Naive thymus-derived CD4-positive, alpha-beta T cell (primary cell): ENCODE measurements around the gene MMP20. TPM values are rescaled to one million over a fixed set of nuclear protein-coding genes. Genes with fewer than 3 reads are reported as not detected.

ENCODE experiments used
- ATAC-seq: fragments of 150-1000 bp; cut with Tn5 transposase; 2 replicates; pipeline ENCODE4 v1.10.0; 2021; ENCODE audit warnings: mild to moderate bottlenecking, moderate library complexity
- CTCF ChIA-PET: fragments of 350-600 bp; sonication (Branson Sonifier 250); formaldehyde crosslinking; loops from one replicate; lab custom pipeline; 2021; ENCODE audit warnings: antibody characterized with exemption; lab: Charles Lee
- POLR2A ChIA-PET: fragments of 350-600 bp; sonication (Branson Sonifier 250); formaldehyde crosslinking; loops from one replicate; lab custom pipeline; 2021; ENCODE audit warnings: antibody characterized with exemption, inconsistent platforms; lab: Charles Lee
- DNase-seq, 9 donors: peaks; one replicate each; pipeline versions ENCODE4 v3.0.0 to v3.0.0-alpha.2; 2020 to 2022; ENCODE audit warnings: mixed read lengths in 1 of 9
- H3K27ac ChIP-seq: one replicate; pipeline ENCODE4 v1.7.0; 2013; ENCODE audit warnings: mild to moderate bottlenecking, low read depth, low read length, moderate library complexity
- H3K27me3 ChIP-seq, 2 donors: one replicate each; pipeline ENCODE4 v1.7.0; 2013; ENCODE audit warnings: low read length in 2 of 2, mild to moderate bottlenecking in 2 of 2, moderate library complexity in 2 of 2; ENCODE audit not compliant: control insufficient read depth in 2 of 2, insufficient read depth in 2 of 2
- H3K36me3 ChIP-seq, 3 experiments: 1 replicate in 2 of 3; 2 replicates in 1 of 3; pipeline ENCODE4 v1.7.0; 2013; ENCODE audit warnings: low read length in 3 of 3, mild to moderate bottlenecking in 3 of 3, moderate library complexity in 1 of 3; ENCODE audit not compliant: insufficient read depth in 3 of 3, control insufficient read depth in 2 of 3
- H3K4me1 ChIP-seq, 2 donors: one replicate each; pipeline ENCODE4 v1.7.0; 2013; ENCODE audit warnings: low read length in 2 of 2, mild to moderate bottlenecking in 2 of 2, moderate library complexity in 1 of 2; ENCODE audit not compliant: control insufficient read depth in 2 of 2, insufficient read depth in 2 of 2
- H3K4me3 ChIP-seq: 2 replicates; pipeline ENCODE4 v1.7.0; 2013; ENCODE audit warnings: mild to moderate bottlenecking, low read length
- H3K9me3 ChIP-seq, 3 experiments: 1 replicate in 2 of 3; 2 replicates in 1 of 3; pipeline ENCODE4 v1.7.0; 2013; ENCODE audit warnings: low read length in 3 of 3; ENCODE audit not compliant: control insufficient read depth in 2 of 3
- H3K27ac Mint-ChIP-seq, 9 donors: one replicate each; pipeline ENCODE4 v1.8.0; 2020 to 2022; ENCODE audit warnings: mixed read lengths in 9 of 9, mild to moderate bottlenecking in 8 of 9, moderate library complexity in 5 of 9, inconsistent platforms in 2 of 9
- H3K27me3 Mint-ChIP-seq, 5 donors: one replicate each; pipeline ENCODE4 v1.8.0; 2021 to 2022; ENCODE audit warnings: mixed read lengths in 5 of 5, mild to moderate bottlenecking in 1 of 5
- H3K36me3 Mint-ChIP-seq, 5 donors: one replicate each; pipeline ENCODE4 v1.8.0; 2020 to 2022; ENCODE audit warnings: mixed read lengths in 5 of 5, mild to moderate bottlenecking in 3 of 5, inconsistent platforms in 1 of 5
- H3K4me1 Mint-ChIP-seq, 7 donors: one replicate each; pipeline ENCODE4 v1.8.0; 2020 to 2022; ENCODE audit warnings: mixed read lengths in 7 of 7, mild to moderate bottlenecking in 3 of 7, inconsistent platforms in 1 of 7
- H3K4me3 Mint-ChIP-seq, 10 donors: one replicate each; pipeline ENCODE4 v1.8.0; 2020 to 2022; ENCODE audit warnings: mild to moderate bottlenecking in 10 of 10, mixed read lengths in 10 of 10, moderate library complexity in 6 of 10, inconsistent platforms in 2 of 10
- H3K9me3 Mint-ChIP-seq, 11 donors: one replicate each; pipeline ENCODE4 v1.8.0; 2020 to 2022; ENCODE audit warnings: mixed read lengths in 11 of 11, mild to moderate bottlenecking in 4 of 11, inconsistent platforms in 1 of 11, moderate library complexity in 1 of 11
- intact Hi-C, 2 donors: fragments of 100-400 bp; cut with micrococcal nuclease; formaldehyde crosslinking; loops; one replicate each; pipeline ENCODE4 v1.15.1; 2023
- polyA plus RNA-seq, 2 donors: library from polyadenylated mRNA; unstranded; fragments of 300-500 nt; fragmentation: Illumina TruSeq; gene quantifications; one replicate each; pipeline ENCODE4 v1.2.3, GENCODE V29; 2021
- total RNA-seq, 6 experiments: library from RNA in 5 of 6; stranded (reverse) in 5 of 6; gene quantifications; 1 replicate in 5 of 6; 2 replicates in 1 of 6; pipeline ENCODE4 v1.2.3 and lab custom pipeline; 2021 to 2026

Gene MMP20
- total and polyA plus RNA-seq, 7 experiments from 2014 or later = not detected

GRCh38 chr11:102538932-102539331 lies 86.2 kb downstream of the MMP20 start:
- Histone ChIP-seq H3K4me3 (no peak overlapping the region), H3K27ac (no peak overlapping the region), H3K27me3 (no peaks in the 10 kb centered on the region), H3K9me3 (no peaks in the 10 kb centered on the region), H3K36me3 (no peaks in the 10 kb centered on the region), H3K4me1 (no peaks in the 10 kb centered on the region)
- Mint-ChIP-seq H3K27me3 (peaks cover 0 to 27% (median 17%) of the 10 kb centered on the region in 5 donors), H3K9me3 (peaks cover 0 to 1% (median 0%) of the 10 kb centered on the region in 11 donors), H3K27ac (no peak overlapping the region), H3K4me3 (no peak overlapping the region), H3K4me1 (no peaks in the 10 kb centered on the region), H3K36me3 (peaks cover 0 to 1% (median 0%) of the 10 kb centered on the region in 5 donors)
- ChIA-PET CTCF (no interaction called here), POLR2A (no interaction called here)
- intact Hi-C loops = no loop called here
- no peak for DNase-seq
- ATAC-seq = no peak

DNA sequence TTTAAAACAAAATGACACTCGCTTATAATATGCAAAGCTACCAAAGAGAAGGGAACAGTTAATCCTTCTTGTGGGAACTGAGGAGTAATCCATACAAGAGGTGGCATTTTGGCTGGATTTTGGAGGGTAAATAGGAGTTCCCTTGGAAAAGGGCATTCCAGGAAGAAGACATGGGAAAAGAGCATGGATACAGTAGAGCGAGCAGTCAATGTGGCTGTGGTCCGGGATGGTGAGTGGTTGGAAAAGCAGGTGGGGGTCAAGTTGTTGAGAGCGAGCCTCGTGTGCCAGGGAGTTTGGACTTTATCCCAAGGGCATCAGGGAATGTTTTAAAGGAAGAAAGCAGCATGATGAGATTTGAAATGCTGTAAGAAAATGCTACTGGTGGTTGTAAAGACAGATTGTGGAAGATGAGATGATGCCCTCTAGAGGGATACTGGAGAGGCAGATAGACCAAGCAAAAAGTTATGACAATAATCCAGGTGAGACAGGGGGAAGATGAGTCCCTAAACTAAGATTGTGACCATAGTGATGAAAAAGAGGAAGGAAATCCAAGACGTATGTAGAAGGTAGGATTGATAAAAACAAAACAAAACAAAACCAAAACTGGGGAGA lies 90.8 kb downstream of the MMP20 start:
- Mint-ChIP-seq H3K36me3 (peaks cover 0 to 1% (median 0%) of the 10 kb centered on the region in 5 donors), H3K27ac (no peak overlapping the region), H3K27me3 (peaks cover 0 to 22% (median 17%) of the 10 kb centered on the region in 5 donors), H3K4me3 (no peak overlapping the region), H3K4me1 (peaks cover 0 to 5% (median 0%) of the 10 kb centered on the region in 7 donors), H3K9me3 (peaks cover 0 to 1% (median 0%) of the 10 kb centered on the region in 11 donors)
- H3K4me1 ChIP-seq = no peaks in the 10 kb centered on the region
- DNase-seq = no peak
- intact Hi-C loops = no loop called here
- no peak for ATAC-seq
- no peaks in the 10 kb centered on the region for H3K27me3 ChIP-seq
- no peak overlapping the region for H3K4me3 ChIP-seq
- no peaks in the 10 kb centered on the region for H3K9me3 ChIP-seq
- H3K27ac ChIP-seq = no peak overlapping the region
- ChIA-PET CTCF (no interaction called here), POLR2A (no interaction called here)
- no peaks in the 10 kb centered on the region for H3K36me3 ChIP-seq

- H3K27ac Mint-ChIP-seq = peak within 1 kb of the TSS in 1 of 9 donors; percentile 18
Observed at GRCh38 chr11:102530558-102530957, 94.6 kb downstream of the MMP20 start, which contains the start of gene MMP7. Gene MMP7 (minus strand): TSS chr11:102530747. CDS start chr11:102530700, 47 bp downstream.

DNA sequence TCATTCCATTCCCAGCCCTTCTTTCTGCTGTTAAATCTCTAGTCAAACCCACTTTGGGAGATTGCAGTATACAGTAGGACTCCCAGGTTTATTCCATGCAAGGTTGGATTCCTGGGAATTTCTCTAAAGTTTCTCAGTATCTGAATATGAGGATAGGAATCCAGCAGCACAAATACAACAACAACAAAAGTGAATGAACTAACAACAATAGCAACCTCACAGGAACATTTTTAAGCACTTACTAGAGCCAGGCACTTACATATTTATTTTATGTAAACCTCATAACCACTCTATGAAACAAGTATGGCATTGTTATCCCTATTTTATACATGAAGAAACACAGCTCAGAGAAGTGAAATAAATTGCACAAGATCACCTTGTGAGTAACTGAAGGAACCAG lies 96.5 kb downstream of the MMP20 start:
- Histone ChIP-seq H3K4me3 (no peak overlapping the region), H3K27me3 (no peaks in the 10 kb centered on the region), H3K4me1 (no peaks in the 10 kb centered on the region), H3K36me3 (no peaks in the 10 kb centered on the region), H3K9me3 (no peaks in the 10 kb centered on the region), H3K27ac (no peak overlapping the region)
- CTCF ChIA-PET = no interaction called here
- Mint-ChIP-seq H3K27ac (no peak overlapping the region), H3K9me3 (no peaks in the 10 kb centered on the region), H3K27me3 (peaks cover 0 to 4% (median 0%) of the 10 kb centered on the region in 5 donors), H3K36me3 (no peaks in the 10 kb centered on the region), H3K4me3 (no peak overlapping the region), H3K4me1 (peaks cover 0 to 5% (median 0%) of the 10 kb centered on the region in 7 donors)
- ATAC-seq (no peak), DNase-seq (no peak)
- POLR2A ChIA-PET = no interaction called here
- intact Hi-C loops = no loop called here

More at GRCh38 chr11:102530558-102530957, 94.6 kb downstream of the MMP20 start, which contains the start of gene MMP7:
- Histone ChIP-seq H3K27me3 (no peaks in the 10 kb centered on the region), H3K4me3 (no peak within 1 kb of the TSS), H3K9me3 (no peaks in the 10 kb centered on the region), H3K36me3 (no peaks in the 10 kb centered on the region), H3K4me1 (no peaks in the 10 kb centered on the region), H3K27ac (no peak within 1 kb of the TSS)
- Mint-ChIP-seq H3K36me3 (peaks cover 0 to 1% (median 0%) of the 10 kb centered on the region in 5 donors), H3K4me1 (peaks cover 0 to 5% (median 0%) of the 10 kb centered on the region in 7 donors), H3K9me3 (peaks cover 0 to 1% (median 0%) of the 10 kb centered on the region in 11 donors), H3K27me3 (peaks cover 0 to 11% (median 7%) of the 10 kb centered on the region in 5 donors), H3K4me3 (peak within 1 kb of the TSS in 5 of 10 donors; percentile 12 to 67 (median 53))
- ChIA-PET POLR2A (no interaction called here), CTCF (no interaction called here)
- intact Hi-C loops = no loop called here
- ATAC-seq (no peak), DNase-seq (no peak)

DNA sequence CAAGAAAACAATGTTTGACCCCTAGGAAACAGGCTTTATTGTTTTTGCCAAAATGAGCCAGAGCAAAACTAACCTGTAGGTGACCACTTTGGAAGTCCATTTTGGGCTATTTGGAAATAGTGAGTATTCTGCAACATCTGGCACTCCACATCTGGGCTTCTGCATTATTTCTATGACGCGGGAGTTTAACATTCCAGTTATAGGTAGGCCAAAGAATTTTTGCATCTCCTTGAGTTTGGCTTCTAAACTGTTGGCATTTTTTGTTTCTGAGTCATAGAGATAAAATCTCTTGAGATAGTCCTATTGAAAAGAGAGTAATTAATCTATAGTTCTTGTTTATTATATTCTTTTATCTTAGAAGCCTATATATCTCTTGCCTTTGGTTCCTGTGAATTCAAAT lies 97.4 kb downstream of the MMP20 start:
- DNase-seq = no peak
- Histone ChIP-seq H3K36me3 (no peaks in the 10 kb centered on the region), H3K27me3 (no peaks in the 10 kb centered on the region), H3K27ac (no peak overlapping the region), H3K9me3 (no peaks in the 10 kb centered on the region), H3K4me1 (no peaks in the 10 kb centered on the region), H3K4me3 (no peak overlapping the region)
- Mint-ChIP-seq H3K4me3 (no peak overlapping the region), H3K4me1 (peaks cover 0 to 6% (median 0%) of the 10 kb centered on the region in 7 donors), H3K27ac (no peak overlapping the region), H3K36me3 (no peaks in the 10 kb centered on the region), H3K27me3 (peaks cover 0 to 6% (median under 1%) of the 10 kb centered on the region in 5 donors), H3K9me3 (no peaks in the 10 kb centered on the region)
- intact Hi-C loops = no loop called here
- ChIA-PET CTCF (no interaction called here), POLR2A (no interaction called here)
- no peak for ATAC-seq

- no peaks in the 10 kb centered on the region for H3K27me3 ChIP-seq
- intact Hi-C loops = no loop called here
- peaks cover 0 to 12% (median 7%) of the 10 kb centered on the region in 5 donors for H3K27me3 Mint-ChIP-seq
- DNase-seq = no peak
- no peak overlapping the region for H3K27ac Mint-ChIP-seq
- no peaks in the 10 kb centered on the region for H3K4me1 ChIP-seq
- ChIA-PET CTCF (no interaction called here), POLR2A (no interaction called here)
- H3K4me3 ChIP-seq = no peak overlapping the region
- H3K36me3 ChIP-seq = no peaks in the 10 kb centered on the region
- no peak overlapping the region for H3K27ac ChIP-seq
- no peak for ATAC-seq
- H3K4me3 Mint-ChIP-seq = no peak overlapping the region
- H3K36me3 Mint-ChIP-seq = no peaks in the 10 kb centered on the region
- no peaks in the 10 kb centered on the region for H3K9me3 ChIP-seq
- H3K9me3 Mint-ChIP-seq = no peaks in the 10 kb centered on the region
- peaks cover 0 to 11% (median 0%) of the 10 kb centered on the region in 7 donors for H3K4me1 Mint-ChIP-seq
Observed at GRCh38 chr11:102527041-102527440, 98.1 kb downstream of the MMP20 start.
